HG03066 (cell line): ENCODE results near the gene TSPYL4.
"Not testable (repeated sequence)": the region's sequence is repeated elsewhere in the genome, so short reads cannot be mapped to it uniquely, and the experiment has no call there.

ENCODE experiments used
- ATAC-seq: cut with Tn5 transposase; IDR thresholded peaks from one replicate; pipeline ENCODE4 v1.9.1; 2021; ENCODE audit warnings: low read depth; ENCODE audit not compliant: unreplicated experiment

Gene TSPYL4

GRCh38 chr6:116253505-116254296 lies at the start of gene TSPYL4:
Gene TSPYL4 (minus strand): TSS chr6:116254075. CDS start chr6:116254008, 67 bp downstream.
- ATAC-seq = peak; percentile 99

- no peak for ATAC-seq
Observed at GRCh38 chr6:116301104-116301503, 47.2 kb upstream of the TSPYL4 start.

GRCh38 chr6:116300566-116300965 lies 46.7 kb upstream of the TSPYL4 start:
- no peak for ATAC-seq

- no peak for ATAC-seq
Observed at GRCh38 chr6:116298973-116299372, 45.1 kb upstream of the TSPYL4 start.

- ATAC-seq = no peak
Observed at GRCh38 chr6:116298273-116298672, 44.4 kb upstream of the TSPYL4 start.

GRCh38 chr6:116292553-116292952 lies 38.7 kb upstream of the TSPYL4 start:
- ATAC-seq = no peak

- ATAC-seq = no peak
Observed at GRCh38 chr6:116291701-116292396, 38.0 kb upstream of the TSPYL4 start.

- ATAC-seq = no peak
Observed at GRCh38 chr6:116290799-116291198, 36.9 kb upstream of the TSPYL4 start.

- ATAC-seq = no peak
Observed at GRCh38 chr6:116289876-116290275, 36.0 kb upstream of the TSPYL4 start.

- ATAC-seq = no peak
Observed at GRCh38 chr6:116287689-116288282, 33.9 kb upstream of the TSPYL4 start.

GRCh38 chr6:116286773-116287358 lies 33.0 kb upstream of the TSPYL4 start:
- no peak for ATAC-seq

- ATAC-seq = not testable (repeated sequence)
Observed at GRCh38 chr6:116284984-116285383, 31.1 kb upstream of the TSPYL4 start.

GRCh38 chr6:116283191-116283590 lies 29.3 kb upstream of the TSPYL4 start:
- ATAC-seq = no peak

- no peak for ATAC-seq
Observed at GRCh38 chr6:116282698-116283097, 28.8 kb upstream of the TSPYL4 start.

- ATAC-seq = no peak
Observed at GRCh38 chr6:116280933-116281316, 27.1 kb upstream of the TSPYL4 start.

GRCh38 chr6:116280161-116280932 lies 26.5 kb upstream of the TSPYL4 start:
- ATAC-seq = no peak

- peak; percentile 95 for ATAC-seq
Observed at GRCh38 chr6:116279232-116280160, 25.6 kb upstream of the TSPYL4 start, which contains the start of gene TSPYL1. Gene TSPYL1 (minus strand): TSS chr6:116279930. CDS start chr6:116279830, 100 bp downstream.

- ATAC-seq = no peak
Observed at GRCh38 chr6:116278854-116279231, 25.0 kb upstream of the TSPYL4 start.

GRCh38 chr6:116278481-116278829 lies 24.6 kb upstream of the TSPYL4 start:
- no peak for ATAC-seq
